ENCODE results near the gene GABBR2.
"Not testable (repeated sequence)": the region's sequence is repeated elsewhere in the genome, so short reads cannot be mapped to it uniquely, and the experiment has no call there.

GABBR2 gene

DNA sequence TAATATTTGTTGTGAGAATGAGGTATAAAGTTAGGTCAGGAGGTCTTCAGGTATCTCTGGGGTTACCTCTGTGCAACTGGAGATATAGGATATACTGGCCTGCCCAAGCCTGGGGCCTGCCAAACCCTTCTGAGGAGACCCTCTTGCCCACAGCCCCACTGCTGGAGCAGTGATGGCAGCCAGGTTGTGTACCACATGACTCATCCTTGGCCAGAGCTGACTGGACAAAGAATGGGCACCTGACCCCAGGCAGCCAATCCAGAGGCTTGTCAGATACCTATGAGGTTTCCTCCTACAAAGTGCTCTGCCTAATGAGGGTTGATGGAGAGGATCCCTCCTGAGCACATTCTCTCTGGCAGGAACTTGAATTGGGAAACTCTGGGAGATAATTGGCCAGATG, 397.2 kb downstream of the GABBR2 start:
- DNase-seq = no peak

DNA sequence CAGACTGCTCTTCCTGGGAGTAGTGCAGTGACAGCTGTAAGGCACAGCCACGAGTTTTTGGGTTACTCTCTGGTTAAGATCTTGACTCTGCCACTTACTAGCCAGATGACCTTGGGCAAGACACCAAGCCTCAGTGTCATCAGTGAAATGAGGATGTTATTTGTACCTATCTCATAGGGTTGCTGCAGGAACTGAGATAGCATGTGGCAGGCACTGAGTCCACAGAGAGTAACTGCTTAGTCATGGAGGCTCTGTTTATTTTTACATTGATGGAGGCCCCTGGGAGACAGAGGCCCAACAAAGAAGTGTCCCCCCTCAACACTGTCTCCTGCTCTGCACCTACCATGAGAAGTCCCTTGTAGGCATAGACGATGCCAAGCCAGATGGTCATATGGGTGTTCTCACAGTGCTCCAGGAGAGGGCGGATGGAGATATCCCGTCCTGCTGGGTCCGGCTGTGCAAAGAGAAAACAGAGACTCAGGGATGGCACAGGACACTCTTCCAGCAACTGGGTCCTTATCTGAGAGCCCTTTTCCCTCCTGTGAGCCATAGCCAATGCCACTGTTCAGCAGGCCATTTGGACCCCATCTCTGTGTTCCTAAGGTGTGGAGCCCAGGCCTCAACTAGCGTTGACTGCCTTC, 397.9 kb downstream of the GABBR2 start:
- no peak for DNase-seq

DNA sequence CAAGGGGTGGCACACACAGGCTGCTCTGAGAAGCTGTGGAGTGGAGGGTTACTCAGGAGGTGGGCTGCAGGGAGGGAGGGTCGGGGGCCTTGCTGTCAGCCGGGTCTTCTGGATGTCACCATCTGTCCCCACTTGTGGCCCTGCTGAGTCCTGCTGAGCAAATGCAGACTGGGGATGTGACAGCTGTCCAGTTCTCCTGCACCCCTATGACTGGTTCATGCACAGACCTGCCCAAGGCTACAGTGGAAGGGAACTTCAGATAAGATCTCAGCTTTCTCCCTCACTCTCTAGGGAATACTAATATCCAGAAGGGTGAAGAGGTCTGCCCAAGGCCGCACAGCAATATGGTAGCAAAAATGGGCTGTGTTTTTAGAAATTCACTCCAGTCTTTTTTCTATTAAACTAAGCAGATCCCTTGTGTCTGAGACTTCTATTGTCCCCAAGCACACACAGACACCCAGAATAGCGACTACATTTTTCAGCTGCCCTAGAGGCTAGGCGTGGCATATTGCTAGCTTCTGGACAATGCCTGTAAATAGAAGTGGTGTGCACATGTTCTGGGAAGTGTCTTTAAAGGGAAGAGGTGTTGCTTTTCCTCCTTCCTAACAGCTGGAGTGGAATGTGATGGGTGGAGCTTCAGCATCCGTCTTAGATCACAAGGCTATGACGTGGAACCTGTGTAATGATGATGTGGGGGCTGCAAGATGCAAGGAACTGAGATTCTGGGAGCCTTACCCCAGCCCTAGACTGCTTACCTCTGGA, 402.2 kb downstream of the GABBR2 start:
- DNase-seq = no peak

DNA sequence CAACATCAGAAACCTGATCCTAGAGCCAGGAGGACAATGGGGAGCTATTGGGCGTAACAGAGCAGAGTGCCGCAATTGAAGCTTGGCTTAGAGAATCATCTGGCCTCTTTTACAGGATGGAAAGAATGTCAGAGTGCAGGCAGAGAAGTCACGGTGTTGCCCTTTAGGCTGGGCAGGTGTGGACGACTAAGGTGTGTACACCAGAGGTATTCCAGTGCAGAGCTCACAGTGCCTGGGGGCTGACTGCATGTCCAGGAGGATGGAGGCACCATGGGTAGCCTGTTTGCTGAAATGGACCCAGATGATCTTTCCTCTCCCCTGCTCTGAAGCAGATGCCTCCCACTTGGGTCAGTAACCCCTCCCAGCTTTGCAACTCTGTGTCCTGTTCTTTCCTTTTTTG, 404.4 kb downstream of the GABBR2 start:
- no peak for DNase-seq

DNA sequence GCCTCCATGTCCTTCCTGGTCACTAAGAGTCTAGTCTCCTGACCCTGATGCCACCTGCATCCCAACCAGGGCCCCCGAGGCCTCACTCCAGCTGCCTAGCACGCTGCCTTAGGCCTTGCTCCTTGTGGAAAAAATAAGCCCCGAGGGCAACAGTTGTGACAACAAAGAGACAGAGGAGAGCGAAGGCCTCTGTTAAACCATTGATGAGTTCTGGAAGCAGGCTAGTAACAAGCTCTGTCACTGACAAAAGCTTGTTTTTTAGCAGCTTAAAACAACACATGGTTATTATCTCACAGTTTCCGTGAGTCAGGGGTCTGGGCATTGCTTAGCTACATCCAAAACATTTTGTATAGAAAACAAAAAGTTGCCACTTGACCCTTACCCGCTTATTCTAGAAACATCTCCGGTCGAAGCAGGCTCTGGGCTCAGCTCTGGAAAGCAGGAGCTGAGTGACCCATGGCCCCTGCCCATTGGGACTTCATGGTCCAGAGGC, 405.1 kb downstream of the GABBR2 start:
- DNase-seq = no peak

DNA sequence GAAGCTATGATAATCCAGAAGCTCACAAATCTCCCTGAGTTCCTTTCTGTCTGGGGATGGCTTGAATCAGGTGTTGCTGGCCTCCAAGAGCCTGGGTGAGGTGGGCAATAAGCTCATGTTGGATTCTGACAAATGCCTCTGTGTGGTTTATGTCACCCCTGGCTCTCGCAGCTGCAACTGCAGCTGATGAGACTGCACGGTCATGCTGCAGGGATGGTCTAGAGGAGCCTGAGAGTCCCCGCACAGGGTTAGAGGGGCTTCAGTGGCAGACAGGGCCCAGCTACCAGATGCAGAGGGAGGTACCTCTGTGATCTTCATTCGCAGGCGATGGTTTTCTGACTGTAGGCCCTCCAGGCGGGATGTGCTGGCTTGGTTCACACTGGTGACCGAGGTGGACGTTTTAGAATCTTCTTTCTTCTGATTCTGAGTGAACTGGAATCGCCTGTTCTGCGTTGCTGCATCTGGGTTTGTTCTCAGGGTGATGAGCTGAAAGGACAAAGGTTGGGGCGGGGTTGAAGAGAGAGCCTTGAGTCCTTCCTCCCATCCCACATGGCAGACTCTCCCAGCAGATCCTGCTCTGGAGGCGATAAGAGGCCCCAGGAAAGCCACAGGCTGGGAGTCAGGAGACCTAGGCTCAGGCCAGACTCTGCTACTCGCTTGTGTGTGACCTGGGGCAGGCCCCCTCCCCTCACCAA, 405.6 kb downstream of the GABBR2 start:
- no peak for DNase-seq

DNA sequence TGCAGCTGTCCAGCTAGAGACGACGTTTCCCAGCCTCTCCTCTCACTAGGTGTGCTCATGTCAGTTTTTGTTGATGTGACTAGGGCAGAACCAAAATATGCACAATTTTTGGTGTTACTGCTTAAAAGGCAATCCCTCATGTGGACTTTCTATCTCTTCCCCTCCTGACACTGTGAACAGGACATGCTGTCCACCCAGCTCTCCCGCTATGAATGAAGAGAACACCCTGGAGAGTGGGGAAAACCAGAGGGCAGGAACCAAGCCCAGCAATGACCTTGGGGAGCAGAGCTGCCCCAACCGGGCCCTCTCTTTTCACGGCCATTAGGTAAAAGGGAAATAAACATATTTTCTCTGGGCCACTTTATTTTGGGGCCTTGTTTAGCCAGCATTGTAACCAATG, 406.6 kb downstream of the GABBR2 start:
- no peak for DNase-seq

DNA sequence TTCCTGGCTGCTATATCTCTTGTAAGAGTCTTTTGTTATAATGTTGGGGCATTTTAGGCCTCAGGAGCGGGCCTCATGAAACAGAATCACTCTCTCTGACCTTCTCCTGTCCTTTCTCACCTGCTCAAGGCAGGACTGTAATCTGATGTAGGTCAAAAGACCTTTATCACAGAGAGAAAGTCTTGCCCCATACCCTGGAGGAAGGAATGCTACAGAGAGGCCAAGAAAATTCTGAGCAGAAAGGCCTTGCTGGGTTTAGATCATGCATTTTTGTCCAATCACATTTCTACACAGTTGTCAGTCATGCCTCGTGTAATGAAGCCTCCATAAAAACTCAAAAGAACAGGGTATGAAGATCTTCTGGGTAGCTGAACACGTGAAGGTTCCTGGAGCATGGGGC, 408.1 kb downstream of the GABBR2 start:
- DNase-seq = no peak

DNA sequence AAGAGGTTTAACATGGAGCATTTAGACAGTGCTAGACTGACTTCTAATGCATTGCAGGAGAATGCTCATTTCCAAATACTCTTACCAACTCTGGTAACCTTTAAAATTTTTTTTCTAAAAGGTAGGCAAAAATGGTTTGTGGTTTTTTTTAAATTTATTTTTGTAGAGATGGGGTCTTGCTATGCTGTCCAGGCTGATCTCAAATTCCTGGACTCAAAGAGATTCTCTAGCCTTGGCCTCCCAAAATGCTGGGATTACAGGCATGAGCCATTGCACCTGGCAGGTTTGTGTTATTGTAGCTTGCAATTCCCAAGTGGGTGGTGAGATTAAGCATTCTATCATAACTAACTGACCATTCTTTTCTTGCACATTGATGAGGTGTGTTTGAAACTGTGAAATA, 410.3 kb downstream of the GABBR2 start:
- no peak for DNase-seq

DNA sequence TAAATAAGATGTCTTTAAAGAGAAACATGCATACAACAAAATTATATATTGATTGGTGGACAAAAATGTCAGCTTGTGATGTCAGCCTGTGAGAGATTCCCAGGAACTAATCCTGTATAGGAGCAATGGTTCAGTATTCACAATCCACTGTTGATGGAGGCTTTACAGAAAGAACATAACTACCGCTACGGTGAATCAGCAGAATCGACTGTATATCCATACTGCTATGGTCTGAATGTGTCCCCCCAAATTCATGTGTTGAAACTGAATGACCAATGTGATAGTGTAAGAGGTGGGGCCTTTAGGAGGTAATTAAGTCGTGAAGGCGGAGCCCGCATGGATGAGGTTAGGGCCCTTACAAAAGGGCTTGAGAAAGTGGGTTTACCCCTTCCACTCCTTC, 412.9 kb downstream of the GABBR2 start:
- DNase-seq = no peak

DNA sequence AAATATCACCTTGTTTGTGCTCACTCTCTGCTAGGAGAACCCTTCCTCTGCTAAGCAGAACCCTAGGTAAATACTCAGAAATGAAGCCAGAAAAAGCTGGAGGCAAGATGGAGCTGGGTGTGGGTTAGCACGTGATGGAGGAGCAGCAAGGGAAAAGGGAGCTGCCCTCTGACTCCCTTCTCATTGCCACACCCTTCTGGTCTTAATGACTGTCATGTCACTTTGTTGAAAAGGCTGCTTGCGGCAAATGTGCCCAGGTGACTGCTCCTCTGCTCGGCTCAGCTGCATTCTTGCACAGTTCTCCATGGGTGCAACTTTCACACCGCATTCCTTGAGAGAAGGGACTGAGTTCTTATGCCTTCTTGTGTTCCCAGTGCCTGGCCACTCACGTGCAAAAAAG, 416.9 kb downstream of the GABBR2 start:
- no peak for DNase-seq

DNA sequence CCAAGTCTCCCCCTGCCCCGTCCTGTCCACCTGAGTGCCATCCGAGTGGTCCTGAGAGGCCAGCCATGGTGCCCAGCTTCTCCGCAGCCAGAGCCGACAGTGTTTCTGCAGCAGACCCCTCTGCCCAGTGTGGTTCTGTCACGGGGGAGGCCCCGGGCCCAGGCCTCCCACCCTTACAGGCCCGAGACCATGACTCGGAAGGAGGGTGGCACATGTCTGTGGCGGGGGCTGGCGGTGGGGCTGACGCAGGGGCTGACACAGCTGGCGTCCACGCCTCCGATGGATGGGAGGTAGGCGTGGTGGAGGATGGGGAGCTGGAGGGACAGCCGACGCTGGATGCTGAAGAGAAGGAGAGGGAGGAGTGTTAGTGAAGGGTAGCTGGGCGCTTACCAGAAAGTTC, 418.3 kb downstream of the GABBR2 start:
- DNase-seq = no peak

DNA sequence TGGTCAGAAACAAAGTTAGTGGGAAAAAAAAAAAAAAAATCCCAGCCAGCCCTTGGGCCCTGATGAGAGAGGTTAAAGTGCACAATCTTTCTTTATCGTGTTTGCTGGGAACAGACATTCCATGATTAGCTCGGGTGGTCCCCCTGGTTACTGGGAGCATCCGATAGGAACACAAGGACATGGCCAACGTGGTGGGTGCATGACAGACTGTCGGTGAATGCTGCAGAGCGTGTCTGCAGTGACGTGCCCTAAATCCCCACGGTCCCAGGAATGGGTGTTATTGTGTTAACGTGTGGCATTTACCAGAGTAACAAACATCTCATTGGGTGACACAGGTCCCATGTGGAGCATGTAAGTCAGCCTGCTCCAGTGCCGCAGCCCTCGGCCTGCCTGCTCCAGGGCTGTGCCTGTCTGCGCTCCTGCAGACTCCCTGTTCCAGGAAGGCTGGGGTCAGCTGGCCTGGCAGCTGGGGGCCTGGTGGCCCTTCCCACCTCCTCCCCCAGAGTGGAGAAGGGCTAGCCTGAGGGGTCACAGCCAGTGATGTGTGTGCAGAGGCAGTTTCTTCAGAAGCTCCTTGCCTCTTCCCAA, 419.0 kb downstream of the GABBR2 start:
- DNase-seq = no peak

DNA sequence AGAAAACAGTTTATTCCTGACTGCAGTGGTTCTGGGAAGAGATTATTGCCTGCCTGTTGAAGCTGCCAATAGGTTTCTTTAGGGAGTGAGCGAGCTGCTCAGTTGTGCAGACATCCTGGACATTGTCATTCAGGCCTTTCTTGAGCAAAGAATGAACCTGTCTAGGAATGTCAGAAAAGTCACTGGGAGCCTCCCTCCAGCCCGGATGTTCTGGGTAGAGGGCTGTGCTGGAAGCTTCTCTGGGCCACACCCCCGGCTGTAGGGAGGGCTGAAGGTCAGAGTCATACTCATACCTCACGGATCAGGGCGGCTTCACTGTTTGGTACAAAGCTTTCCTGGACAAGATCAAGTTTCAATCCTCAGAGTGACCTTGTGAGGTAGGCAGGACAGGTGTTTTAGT, 419.9 kb downstream of the GABBR2 start:
- DNase-seq = no peak

DNA sequence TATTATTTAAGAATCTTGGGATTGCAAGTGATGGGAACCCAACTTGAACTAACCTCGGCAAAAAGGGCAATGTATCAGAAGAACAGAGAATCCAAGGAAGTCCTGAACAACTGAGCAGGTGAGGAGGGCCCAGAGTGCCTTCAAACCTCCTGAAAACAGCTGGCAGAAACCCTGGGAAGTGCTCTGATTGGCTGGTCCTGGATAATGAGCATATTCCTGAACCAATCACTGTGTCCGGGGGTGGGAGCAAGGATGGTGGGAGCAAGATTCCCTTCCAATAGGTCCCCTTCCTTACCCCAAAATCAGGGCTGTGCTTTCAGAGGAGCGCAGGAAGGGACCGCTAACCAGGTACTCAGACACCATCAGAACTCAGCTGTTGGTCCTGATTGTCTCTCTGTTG, 421.4 kb downstream of the GABBR2 start:
- no peak for DNase-seq

DNA sequence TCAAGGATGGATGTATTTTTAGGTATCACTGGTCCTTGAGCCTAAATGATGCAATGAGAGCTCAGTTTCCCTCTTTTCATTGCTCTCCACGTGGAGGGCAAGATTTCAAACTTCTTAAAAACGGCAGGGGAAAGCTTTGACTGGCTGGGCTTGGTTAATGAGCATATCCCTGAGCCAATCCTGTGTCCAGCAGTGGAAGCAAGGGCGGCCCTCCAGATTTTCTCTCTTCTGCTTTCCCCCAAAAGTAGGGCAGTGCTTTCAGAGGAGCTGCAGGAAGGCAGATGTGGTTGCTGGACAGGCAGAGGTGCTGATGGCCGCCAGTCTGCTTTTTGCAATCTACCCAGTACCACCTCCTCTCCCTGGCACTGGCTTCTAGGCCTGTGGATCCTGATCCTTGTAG, 423.3 kb downstream of the GABBR2 start:
- DNase-seq = no peak

DNA sequence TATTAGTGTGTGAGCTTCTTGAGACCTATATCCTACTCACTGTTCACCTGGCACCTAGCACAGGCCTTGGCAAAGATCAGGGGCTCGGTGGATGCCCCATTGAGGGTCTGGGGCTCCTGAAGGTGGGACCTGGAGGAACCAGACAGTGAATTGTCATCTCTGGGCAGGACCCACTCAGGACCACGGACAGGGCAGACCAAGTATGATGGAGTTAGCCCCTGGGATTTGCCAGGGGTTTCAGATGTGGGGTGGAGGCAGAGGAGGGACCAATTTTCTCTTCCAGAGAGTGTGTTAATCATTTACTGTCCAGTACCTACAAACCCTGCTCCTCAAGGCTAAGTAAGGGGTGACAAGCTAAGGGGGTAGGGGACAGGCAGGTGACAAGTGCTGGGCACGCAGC, 424.0 kb downstream of the GABBR2 start:
- DNase-seq = no peak

DNA sequence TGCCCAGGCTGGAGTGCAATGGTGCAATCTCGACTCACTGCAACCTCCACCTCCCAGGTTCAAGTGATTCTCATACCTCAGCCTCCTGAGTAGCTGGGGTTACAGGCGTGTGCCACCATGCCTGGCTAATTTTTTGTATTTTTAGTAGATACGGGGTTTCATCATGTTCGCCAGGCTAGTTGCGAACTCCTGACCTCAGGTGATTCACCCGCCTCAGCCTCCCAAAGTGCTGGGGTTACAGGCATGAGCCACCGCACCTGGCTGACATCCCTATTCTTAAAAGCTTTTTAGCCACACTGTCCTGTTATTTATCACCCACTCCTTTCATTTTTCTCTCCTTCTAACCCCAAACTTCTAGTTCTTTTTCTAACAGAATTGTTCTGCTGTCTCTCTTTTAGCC, 425.6 kb downstream of the GABBR2 start:
- not testable (repeated sequence) for DNase-seq

DNA sequence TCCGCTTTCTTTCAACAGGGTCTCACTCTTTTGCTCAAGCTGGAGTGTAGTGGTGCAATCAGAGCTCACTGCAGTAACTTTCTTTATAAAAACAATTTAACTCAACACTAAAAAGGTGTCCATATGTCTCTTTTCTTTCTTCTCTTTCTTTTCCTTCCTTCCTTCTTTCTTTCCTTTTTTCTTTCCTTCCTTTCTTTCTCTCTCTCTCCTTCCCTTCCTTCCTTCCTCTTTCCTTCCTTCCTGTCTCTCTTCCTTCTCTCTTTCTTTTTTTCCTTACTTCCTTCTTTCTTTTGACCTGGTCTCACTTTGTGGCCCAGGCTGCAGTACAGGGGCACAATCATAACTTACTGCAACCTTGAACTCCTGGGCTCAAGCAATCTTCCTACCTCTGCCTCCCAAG, 427.5 kb downstream of the GABBR2 start:
- no peak for DNase-seq

DNA sequence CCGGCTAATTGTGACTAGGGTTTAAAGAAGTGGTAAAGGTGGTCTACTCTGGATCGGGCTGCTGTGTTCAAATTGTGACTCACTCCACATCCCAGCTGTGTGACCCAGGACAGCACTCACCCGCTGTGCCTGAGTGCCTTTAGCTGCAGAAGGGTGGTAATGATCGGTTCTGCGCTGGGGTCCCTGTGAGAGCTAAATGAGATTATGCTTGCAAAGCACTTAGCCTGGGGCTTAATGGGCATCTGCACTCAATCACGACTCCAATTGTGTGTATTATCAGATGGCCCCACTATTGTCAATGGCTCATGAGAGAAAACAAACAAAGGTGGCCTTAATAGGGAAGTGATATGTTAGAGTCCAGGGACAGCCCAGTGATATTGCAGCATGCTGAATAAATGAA, 428.2 kb downstream of the GABBR2 start:
- DNase-seq = no peak

DNA sequence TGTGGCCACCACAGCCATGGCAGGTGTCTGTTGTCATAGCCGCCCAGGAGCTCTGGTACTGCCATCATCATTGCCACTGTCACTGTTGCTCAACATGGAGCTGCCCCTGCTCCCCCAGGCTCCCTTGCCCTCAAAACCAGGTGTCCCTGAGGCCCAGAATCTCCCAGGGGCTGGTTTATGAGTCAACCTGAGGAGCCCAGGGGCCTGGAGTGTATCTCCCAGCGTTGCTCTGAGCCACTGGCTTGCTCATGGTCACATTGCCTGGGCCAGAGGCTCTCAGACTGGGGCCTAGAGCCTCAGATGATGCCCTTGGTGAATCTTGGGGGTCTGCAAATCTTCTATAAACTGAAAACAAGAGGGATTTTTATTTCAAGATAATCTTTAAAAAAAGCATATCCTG, 428.6 kb downstream of the GABBR2 start:
- DNase-seq = no peak

DNA sequence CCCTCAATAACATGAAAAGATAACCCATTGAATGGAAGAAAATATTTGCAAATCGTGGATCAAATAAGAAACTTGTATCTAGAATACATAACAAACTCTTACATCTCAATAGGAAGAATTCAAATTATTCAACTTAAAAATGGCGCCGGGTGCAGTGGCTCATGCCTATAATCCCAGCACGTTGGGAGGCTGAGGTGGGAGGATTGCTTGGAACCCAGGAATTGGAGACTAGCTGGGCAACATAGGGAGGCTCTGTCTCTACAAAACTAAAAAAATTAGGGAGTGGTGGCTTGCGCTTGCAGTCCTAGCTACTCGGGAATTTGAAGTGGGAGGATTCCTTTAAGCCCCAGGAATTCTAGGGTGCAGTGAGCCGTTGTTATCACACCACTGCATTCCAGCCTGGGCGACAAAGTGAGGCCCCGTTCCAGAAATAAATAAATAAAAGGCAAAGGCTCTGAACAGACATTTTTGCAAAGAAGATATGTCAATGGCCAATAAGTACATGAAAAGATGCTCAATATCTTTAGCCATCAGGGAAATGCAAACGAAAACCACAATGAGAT, 431.7 kb downstream of the GABBR2 start:
- no peak for DNase-seq

DNA sequence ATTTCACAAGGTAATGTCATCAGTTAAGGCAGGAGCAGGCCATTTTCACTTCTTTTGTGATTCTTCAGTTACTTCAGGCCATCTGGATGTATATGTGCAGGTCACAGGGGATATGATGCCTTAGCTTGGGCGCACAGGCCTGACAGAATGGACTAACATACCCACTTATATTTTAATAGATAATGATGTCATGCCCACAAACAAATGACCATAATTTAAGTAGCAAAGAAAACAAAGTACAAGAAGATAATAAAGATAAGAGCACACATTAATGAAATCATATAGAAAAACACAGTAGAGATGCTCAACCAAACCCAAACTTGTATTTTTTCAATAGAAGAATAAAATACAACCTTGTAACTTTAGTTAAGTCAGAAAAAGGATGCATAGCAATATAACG, 433.6 kb downstream of the GABBR2 start:
- no peak for DNase-seq
